Ovary (tissue), 9 donors: ENCODE measurements around the gene NGF. TPM values are rescaled to one million over a fixed set of nuclear protein-coding genes. Genes with fewer than 3 reads are reported as not detected.

Source experiments
- DNase-seq, 5 donors: peaks; one replicate each; pipeline ENCODE4 v3.0.0-alpha.2; 2019 to 2020
- H3K27ac ChIP-seq, 2 donors: fragments of 200-600 bp; one replicate each; pipeline versions ENCODE4 v1.5.1 to v1.8.0; 2019 to 2022
- H3K27me3 ChIP-seq: fragments of 200-600 bp; one replicate; pipeline ENCODE4 v1.8.0; 2022
- H3K36me3 ChIP-seq: fragments of 200-600 bp; sonication (generic); one replicate; pipeline ENCODE4 v1.5.1; 2019
- H3K4me1 ChIP-seq: one replicate; pipeline ENCODE4 v1.8.1; 2013; ENCODE audit warnings: mild to moderate bottlenecking, moderate library complexity; ENCODE audit not compliant: insufficient read depth
- H3K4me3 ChIP-seq: fragments of 200-600 bp; sonication (generic); one replicate; pipeline ENCODE4 v1.5.1; 2017
- H3K9me3 ChIP-seq, 2 donors: fragments of 200-600 bp in 1 of 2; sonication (generic) in 1 of 2; one replicate each; pipeline versions ENCODE4 v1.5.1 to v1.8.1; 2013 to 2019; ENCODE audit warnings: mild to moderate bottlenecking in 1 of 2, moderate library complexity in 1 of 2
- EP300 ChIP-seq: sonication (generic); formaldehyde crosslinking; IDR thresholded peaks from one replicate; pipeline ENCODE4 v1.6.1; 2017; ENCODE audit warnings: antibody characterized with exemption
- POLR2A ChIP-seq: fragments of 450-650 bp; IDR thresholded peaks from one replicate; pipeline ENCODE4 v1.6.1; 2017; ENCODE audit warnings: antibody characterized with exemption, mild to moderate bottlenecking, moderate library complexity
- WGBS, 3 donors: extraction: QIAGEN DNeasy Blood & Tissue Kit in 1 of 3; methylation state at CpG; one replicate each; pipeline versions ENCODE4 v1.1.5 to v1.1.7; 2013 to 2017; 5-methylcytosine and 5-hydroxymethylcytosine counted together
- intact Hi-C, 4 donors: fragments of 100-400 bp; cut with DNase I; formaldehyde crosslinking; loops; one replicate each; pipeline versions ENCODE4 v1.11.0 to v1.15.1; 2022 to 2023
- polyA plus RNA-seq, 2 donors: library from polyadenylated mRNA; stranded (reverse); fragments of 200-250 nt in 1 of 2; fragments of 350-450 nt in 1 of 2; fragmentation: Illumina TruSeq in 1 of 2; extraction: RNeasy Lipid Tissue Mini Kit (QIAGEN cat#74804) in 1 of 2; gene quantifications; one replicate each; pipeline ENCODE4 v1.2.3, GENCODE V29; 2013 to 2014
- total RNA-seq, 7 donors: library from RNA; depleted of rRNA in 2 of 7; stranded (reverse); fragments of >200 nt in 2 of 7; fragmentation: NEBNext Ultra II Directional in 3 of 7; extraction: Animal tissue kit (Norgen Biotek cat#: 25700) in 3 of 7; gene quantifications; one replicate each; pipeline versions ENCODE4 v1.1.0 to v1.2.4, GENCODE V29; 2016 to 2023
- TF ChIP-seq, protein P1 (sequence below), 3 donors: fragments of 450-650 bp in 2 of 3; fragments of 200-600 bp in 1 of 3; IDR thresholded peaks; one replicate each; pipeline versions ENCODE4 v1.5.1 to v1.8.0; 2016 to 2022; ENCODE audit warnings: antibody characterized with exemption in 3 of 3, mild to moderate bottlenecking in 1 of 3
- donor health status: DM: no; HTN: no; CAD: no; lungs with moderate emphysema.
- donor health status: DM: no; HTN: no; CAD: no.
- donor health status: Bipolar disorder and iron deficiency.
- donor health status: DM: yes; HTN: yes; CAD: no.
- donor health status: DM: no; HTN: no; CAD: no.
- donor health status: DM: yes; HTN: yes; CAD: no.

Gene NGF
- total and polyA plus RNA-seq, 9 donors = 3.0 to 43.4 (median 14.1) TPM

DNA sequence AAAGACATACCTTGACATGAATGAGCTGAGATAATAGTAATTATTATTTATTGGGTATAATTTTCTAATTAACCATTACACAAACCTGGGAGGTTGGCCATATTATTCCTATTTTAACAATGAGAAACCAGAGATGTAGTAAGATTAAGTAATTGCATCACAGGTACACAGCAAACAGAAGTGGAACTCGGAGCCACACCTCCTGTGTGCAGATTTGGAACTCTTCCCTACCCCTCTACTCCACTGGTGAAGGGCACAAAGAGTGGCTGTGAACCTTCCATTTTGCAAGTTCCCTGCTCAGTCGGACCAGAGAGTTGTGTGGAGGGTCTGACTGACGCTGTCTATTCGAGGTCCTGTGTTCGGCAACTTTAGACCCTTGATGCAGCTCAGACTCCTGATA is 45.0 kb downstream of the NGF start:
- peaks cover 5% of the 10 kb centered on the region for H3K4me1 ChIP-seq
- TF ChIP-seq, protein P1, sequence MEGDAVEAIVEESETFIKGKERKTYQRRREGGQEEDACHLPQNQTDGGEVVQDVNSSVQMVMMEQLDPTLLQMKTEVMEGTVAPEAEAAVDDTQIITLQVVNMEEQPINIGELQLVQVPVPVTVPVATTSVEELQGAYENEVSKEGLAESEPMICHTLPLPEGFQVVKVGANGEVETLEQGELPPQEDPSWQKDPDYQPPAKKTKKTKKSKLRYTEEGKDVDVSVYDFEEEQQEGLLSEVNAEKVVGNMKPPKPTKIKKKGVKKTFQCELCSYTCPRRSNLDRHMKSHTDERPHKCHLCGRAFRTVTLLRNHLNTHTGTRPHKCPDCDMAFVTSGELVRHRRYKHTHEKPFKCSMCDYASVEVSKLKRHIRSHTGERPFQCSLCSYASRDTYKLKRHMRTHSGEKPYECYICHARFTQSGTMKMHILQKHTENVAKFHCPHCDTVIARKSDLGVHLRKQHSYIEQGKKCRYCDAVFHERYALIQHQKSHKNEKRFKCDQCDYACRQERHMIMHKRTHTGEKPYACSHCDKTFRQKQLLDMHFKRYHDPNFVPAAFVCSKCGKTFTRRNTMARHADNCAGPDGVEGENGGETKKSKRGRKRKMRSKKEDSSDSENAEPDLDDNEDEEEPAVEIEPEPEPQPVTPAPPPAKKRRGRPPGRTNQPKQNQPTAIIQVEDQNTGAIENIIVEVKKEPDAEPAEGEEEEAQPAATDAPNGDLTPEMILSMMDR (IDR thresholded peaks at IDR 0.05) = no peak
- TF ChIP-seq EP300 (no peak), POLR2A (no peak)
- no peak overlapping the region for H3K4me3 ChIP-seq
- H3K36me3 ChIP-seq = no peaks in the 10 kb centered on the region
- no peaks in the 10 kb centered on the region for H3K27me3 ChIP-seq
- intact Hi-C loops = no loop called here
- H3K9me3 ChIP-seq = no peaks in the 10 kb centered on the region
- no peak for DNase-seq
- 91 to 96% (median 96%) methylated on average over 5 of the region's 5 CpGs for WGBS, 3 donors
- no peak overlapping the region for H3K27ac ChIP-seq

DNA sequence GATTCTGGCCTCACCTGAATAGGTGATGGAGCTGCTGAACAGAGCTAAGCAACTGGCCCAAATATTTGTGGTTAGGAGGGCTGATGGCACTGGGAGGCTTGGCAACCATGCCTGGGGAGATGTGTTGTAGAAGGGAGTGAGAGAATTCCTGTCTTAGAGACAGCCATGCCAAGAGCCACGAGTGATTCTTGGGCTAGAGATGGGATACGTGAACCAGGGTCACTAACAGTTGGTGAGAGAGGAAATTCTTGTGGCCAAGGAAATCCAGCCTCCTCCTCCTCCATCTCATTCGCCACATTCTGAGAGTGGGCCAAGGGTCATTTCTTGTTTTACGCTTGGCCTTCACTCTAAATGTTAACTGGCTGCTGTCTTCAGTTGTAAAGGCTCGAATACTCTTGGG is 46.3 kb downstream of the NGF start:
- no peaks in the 10 kb centered on the region for H3K9me3 ChIP-seq
- 61 to 74% (median 66%) methylated on average over 5 of the region's 5 CpGs for WGBS, 3 donors
- H3K36me3 ChIP-seq = no peaks in the 10 kb centered on the region
- intact Hi-C loops = no loop called here
- H3K27me3 ChIP-seq = no peaks in the 10 kb centered on the region
- H3K4me3 ChIP-seq = no peak overlapping the region
- no peak for DNase-seq
- TF ChIP-seq, protein P1 (IDR thresholded peaks at IDR 0.05) = no peak
- no peak for TF ChIP-seq POLR2A
- TF ChIP-seq EP300 = no peak
- peaks cover 5% of the 10 kb centered on the region for H3K4me1 ChIP-seq
- no peak overlapping the region for H3K27ac ChIP-seq

DNA sequence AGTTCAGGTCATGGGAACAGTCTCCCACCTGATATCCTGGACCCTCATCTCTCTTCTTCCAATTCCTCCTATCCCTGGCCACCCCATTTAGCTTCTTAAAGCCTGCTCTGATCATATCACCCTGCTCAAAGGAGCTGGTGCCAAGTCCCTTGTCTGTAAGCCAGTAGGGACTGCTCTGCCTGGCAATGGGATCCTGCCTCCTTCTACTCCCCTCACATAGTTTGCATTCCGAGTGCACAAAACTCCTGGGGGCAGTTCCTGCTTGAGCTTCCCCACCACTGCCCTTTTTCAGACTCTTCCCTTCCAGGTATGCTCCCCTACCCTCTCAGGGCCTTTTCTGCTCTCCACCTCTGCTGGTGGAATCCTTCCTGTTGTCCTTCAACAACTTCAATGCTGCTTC is 48.1 kb downstream of the NGF start:
- no peaks in the 10 kb centered on the region for H3K27me3 ChIP-seq
- 36 to 41% (median 38%) methylated on average over 1 of the region's 1 CpG for WGBS, 3 donors
- intact Hi-C loops = loop anchor here in 1 of 4 donors (10.0 kb wide), 1 partner anchor 45 kb away; the partner anchor contains the start of gene NGF

DNA sequence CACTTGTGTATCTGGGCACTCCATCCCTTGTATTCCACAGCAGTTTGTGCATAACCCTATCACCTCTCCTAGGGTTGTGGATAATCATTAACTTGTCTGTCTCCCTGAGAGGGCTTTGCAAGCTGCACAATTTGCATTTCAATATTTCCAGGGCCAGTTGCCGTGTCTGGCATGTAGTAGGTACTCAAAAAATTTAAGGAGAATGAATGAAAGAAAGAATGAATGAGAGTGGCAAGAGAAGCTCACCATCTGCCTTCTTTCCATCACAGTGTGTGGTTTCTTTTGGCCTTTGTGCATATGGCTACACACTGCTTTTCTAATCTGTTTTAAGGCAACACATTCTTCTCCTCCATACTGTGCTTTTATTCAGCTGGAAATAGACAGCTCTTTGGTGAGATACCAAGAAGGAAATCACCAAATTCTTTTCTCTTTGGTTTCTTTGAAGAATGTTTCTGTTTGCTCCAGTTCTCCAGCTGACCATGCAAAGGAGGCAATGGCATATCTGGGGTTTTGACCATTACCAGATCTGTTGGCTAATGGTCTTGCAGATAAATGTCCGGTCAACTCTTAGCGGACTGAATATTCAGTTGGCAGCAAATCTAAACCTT is 49.4 kb downstream of the NGF start:
- TF ChIP-seq EP300 = no peak
- TF ChIP-seq, protein P1 (IDR thresholded peaks at IDR 0.05) = no peak
- TF ChIP-seq POLR2A = no peak
- WGBS, 3 donors = 27 to 43% (median 41%) methylated on average over 3 of the region's 3 CpGs

More for the DNA sequence above, 48.1 kb downstream of the NGF start:
- H3K4me1 ChIP-seq = peaks cover 4% of the 10 kb centered on the region
- no peaks in the 10 kb centered on the region for H3K36me3 ChIP-seq
- H3K4me3 ChIP-seq = no peak overlapping the region
- TF ChIP-seq POLR2A (no peak), EP300 (no peak)
- TF ChIP-seq, protein P1 (IDR thresholded peaks at IDR 0.05) = no peak
- H3K27ac ChIP-seq = no peak overlapping the region
- H3K9me3 ChIP-seq = no peaks in the 10 kb centered on the region
- no peak for DNase-seq

More for the DNA sequence above, 49.4 kb downstream of the NGF start:
- Histone ChIP-seq H3K36me3 (no peaks in the 10 kb centered on the region), H3K27ac (no peak overlapping the region), H3K4me1 (peaks cover 10% of the 10 kb centered on the region), H3K9me3 (no peaks in the 10 kb centered on the region), H3K27me3 (no peaks in the 10 kb centered on the region), H3K4me3 (no peak overlapping the region)
- DNase-seq = no peak
- intact Hi-C loops = loop anchor here in 1 of 4 donors (10.0 kb wide), 1 partner anchor 46 kb away; the partner anchor contains the start of gene NGF
